GM23248 (cell line): ENCODE data around the gene TNFRSF8. TPM values are rescaled to one million over a fixed set of nuclear protein-coding genes. Genes with fewer than 3 reads are reported as not detected.

Experiments
- DNase-seq: peaks from one replicate; pipeline ENCODE4 v3.0.0-alpha.2; 2015
- H2AFZ ChIP-seq: fragments of 200-600 bp; sonication (generic); 2 replicates; pipeline ENCODE4 v1.6.1; 2016; ENCODE audit warnings: antibody characterized with exemption
- H3F3A ChIP-seq: fragments of 200-600 bp; sonication (generic); 2 replicates; pipeline ENCODE4 v1.6.1; 2016; ENCODE audit warnings: mild to moderate bottlenecking, antibody characterized with exemption, mixed run types; ENCODE audit not compliant: insufficient read depth
- H3K27ac ChIP-seq: fragments of 200-600 bp; sonication (generic); 2 replicates; pipeline ENCODE4 v1.5.1; 2016; ENCODE audit warnings: mild to moderate bottlenecking
- H3K27me3 ChIP-seq: fragments of 200-600 bp; sonication (generic); replicated peaks from 2 replicates; pipeline ENCODE4 v1.6.1; 2016; ENCODE audit warnings: mild to moderate bottlenecking; ENCODE audit not compliant: insufficient read depth
- H3K36me3 ChIP-seq: fragments of 200-600 bp; sonication (generic); 2 replicates; pipeline ENCODE4 v1.6.1; 2016; ENCODE audit warnings: low read depth, mild to moderate bottlenecking
- H3K4me1 ChIP-seq: fragments of 200-600 bp; sonication (generic); 2 replicates; pipeline ENCODE4 v1.6.1; 2016; ENCODE audit warnings: mild to moderate bottlenecking; ENCODE audit not compliant: insufficient read depth
- H3K4me2 ChIP-seq: fragments of 200-600 bp; sonication (generic); one replicate; pipeline ENCODE4 v1.6.1; 2016; ENCODE audit warnings: mild to moderate bottlenecking; ENCODE audit not compliant: unreplicated experiment
- H3K4me3 ChIP-seq: fragments of 200-600 bp; sonication (generic); 2 replicates; pipeline ENCODE4 v1.5.1; 2016; ENCODE audit warnings: mild to moderate bottlenecking
- H3K79me2 ChIP-seq: fragments of 200-600 bp; sonication (generic); 2 replicates; pipeline ENCODE4 v1.6.1; 2016; ENCODE audit warnings: mild to moderate bottlenecking; ENCODE audit not compliant: insufficient read depth
- H3K9ac ChIP-seq: fragments of 200-600 bp; sonication (generic); 2 replicates; pipeline ENCODE4 v1.6.1; 2016; ENCODE audit warnings: mild to moderate bottlenecking
- H3K9me2 ChIP-seq: fragments of 200-600 bp; sonication (generic); 2 replicates; pipeline ENCODE4 v1.6.1; 2016; ENCODE audit warnings: mixed run types, mild to moderate bottlenecking, moderate library complexity; ENCODE audit not compliant: insufficient read depth
- H3K9me3 ChIP-seq: fragments of 200-600 bp; sonication (generic); one replicate; pipeline ENCODE4 v1.6.1; 2017; ENCODE audit warnings: low read depth
- H4K20me1 ChIP-seq: fragments of 200-600 bp; sonication (generic); 2 replicates; pipeline ENCODE4 v1.6.0; 2016; ENCODE audit not compliant: insufficient read depth
- EZH2 ChIP-seq: fragments of 200-600 bp; sonication (generic); IDR thresholded peaks from 2 replicates; pipeline ENCODE4 v1.6.1; 2018; ENCODE audit warnings: antibody characterized with exemption, mild to moderate bottlenecking; ENCODE audit not compliant: insufficient read depth, poor library complexity, severe bottlenecking
- EZH2phosphoT487 ChIP-seq: fragments of 200-600 bp; sonication (generic); IDR thresholded peaks from 2 replicates; pipeline ENCODE4 v1.6.1; 2018; ENCODE audit warnings: antibody characterized with exemption, moderate library complexity, mild to moderate bottlenecking, low read depth; ENCODE audit not compliant: insufficient read depth
- WGBS, 2 experiments: methylation state at CpG; one replicate each; pipeline ENCODE4 v1.1.6; 2015 to 2017; ENCODE audit warnings: low lambda C conversion rate in 2 of 2, low coverage in 1 of 2; ENCODE audit errors: missing lambda C conversion rate in 2 of 2; 5-methylcytosine and 5-hydroxymethylcytosine counted together
- in situ Hi-C: fragments of 300-500 bp; cut with MboI; formaldehyde crosslinking; loops from 2 replicates; pipeline ENCODE4 v1.15.0; 2020
- polyA plus RNA-seq: library from polyadenylated mRNA; unstranded; fragments of >200 nt; fragmentation: Nextera tagmentation; extraction: Ambion mirVana; gene quantifications from 2 replicates; pipeline ENCODE4 v1.2.1, GENCODE V29; 2016
- total RNA-seq: library from RNA; depleted of rRNA; stranded (reverse); fragments of >200 nt; shearing (Covaris generic); gene quantifications from 2 replicates; pipeline ENCODE4 v1.2.3, GENCODE V29; 2014

Gene TNFRSF8
- total and polyA plus RNA-seq, 2 experiments from 2014 or later, result 0.23 TPM; not detected in 1

GRCh38 chr1:12172042-12172851, 109.1 kb downstream of the TNFRSF8 start:
- Histone ChIP-seq H3K4me2 (no peak overlapping the region), H4K20me1 (no peaks in the 10 kb centered on the region), H3K4me3 (no peak overlapping the region), H3F3A (no peaks in the 10 kb centered on the region), H3K4me1 (no peaks in the 10 kb centered on the region), H3K9ac (no peak overlapping the region), H3K36me3 (no peaks in the 10 kb centered on the region), H3K79me2 (no peaks in the 10 kb centered on the region), H3K27me3 (no peaks in the 10 kb centered on the region), H3K27ac (no peak overlapping the region), H3K9me3 (no peaks in the 10 kb centered on the region), H2AFZ (no peak overlapping the region), H3K9me2 (no peaks in the 10 kb centered on the region)
- TF ChIP-seq EZH2, result no peak
- no peak for TF ChIP-seq EZH2phosphoT487
- no peak for DNase-seq
- WGBS, 2 experiments, result 89 to 94% methylated on average over 14 of the region's 14 CpGs
- in situ Hi-C loops, result no loop called here

GRCh38 chr1:12173041-12173509, 110.0 kb downstream of the TNFRSF8 start:
- no peaks in the 10 kb centered on the region for H3K9me2 ChIP-seq
- H3K27ac ChIP-seq, result no peak overlapping the region
- no peaks in the 10 kb centered on the region for H3K27me3 ChIP-seq
- 95 to 96% methylated on average over 3 of the region's 3 CpGs for WGBS, 2 experiments
- H3F3A ChIP-seq, result no peaks in the 10 kb centered on the region
- H3K4me2 ChIP-seq, result no peak overlapping the region
- H3K36me3 ChIP-seq, result no peaks in the 10 kb centered on the region
- no peak overlapping the region for H2AFZ ChIP-seq
- in situ Hi-C loops, result no loop called here
- no peaks in the 10 kb centered on the region for H3K79me2 ChIP-seq
- no peaks in the 10 kb centered on the region for H3K9me3 ChIP-seq
- H3K4me3 ChIP-seq, result no peak overlapping the region
- no peaks in the 10 kb centered on the region for H4K20me1 ChIP-seq
- DNase-seq, result no peak
- no peak for TF ChIP-seq EZH2phosphoT487
- no peak for TF ChIP-seq EZH2
- H3K4me1 ChIP-seq, result peaks cover 8% of the 10 kb centered on the region
- no peak overlapping the region for H3K9ac ChIP-seq

- DNase-seq, result no peak
- Histone ChIP-seq H2AFZ (no peak overlapping the region), H3K4me1 (peaks cover 13% of the 10 kb centered on the region), H3K27ac (no peak overlapping the region), H4K20me1 (no peaks in the 10 kb centered on the region), H3K9ac (no peak overlapping the region), H3F3A (no peaks in the 10 kb centered on the region), H3K36me3 (no peaks in the 10 kb centered on the region), H3K27me3 (no peaks in the 10 kb centered on the region), H3K79me2 (no peaks in the 10 kb centered on the region), H3K4me3 (no peak overlapping the region), H3K9me3 (no peaks in the 10 kb centered on the region), H3K9me2 (no peaks in the 10 kb centered on the region), H3K4me2 (no peak overlapping the region)
- no peak for TF ChIP-seq EZH2phosphoT487
- TF ChIP-seq EZH2, result no peak
- WGBS, 2 experiments, result 79 to 84% methylated on average over 11 of the region's 11 CpGs
- in situ Hi-C loops, result no loop called here
These were observed 110.6 kb downstream of the TNFRSF8 start for GRCh38 chr1:12173631-12174121.

- 90 to 94% methylated on average over 13 to 17 of the region's 17 CpGs for WGBS, 2 experiments
- DNase-seq, result no peak
These were observed 112.1 kb downstream of the TNFRSF8 start for GRCh38 chr1:12174924-12175810.

More at GRCh38 chr1:12174924-12175810, 112.1 kb downstream of the TNFRSF8 start:
- H3K4me3 ChIP-seq, result no peak overlapping the region
- in situ Hi-C loops, result no loop called here
- H3K79me2 ChIP-seq, result no peaks in the 10 kb centered on the region
- no peaks in the 10 kb centered on the region for H3K27me3 ChIP-seq
- TF ChIP-seq EZH2, result no peak
- no peak for TF ChIP-seq EZH2phosphoT487
- H3K4me1 ChIP-seq, result peaks cover 13% of the 10 kb centered on the region
- no peak overlapping the region for H2AFZ ChIP-seq
- no peak overlapping the region for H3K4me2 ChIP-seq
- no peaks in the 10 kb centered on the region for H4K20me1 ChIP-seq
- no peaks in the 10 kb centered on the region for H3K36me3 ChIP-seq
- H3K9me2 ChIP-seq, result no peaks in the 10 kb centered on the region
- no peaks in the 10 kb centered on the region for H3F3A ChIP-seq
- no peaks in the 10 kb centered on the region for H3K9me3 ChIP-seq
- no peak overlapping the region for H3K27ac ChIP-seq
- no peak overlapping the region for H3K9ac ChIP-seq
